ENCODE measurements around the gene NAIF1. TPM values are rescaled to one million over a fixed set of nuclear protein-coding genes. Genes with fewer than 3 reads are reported as not detected.
"Not testable (repeated sequence)": the region's sequence is repeated elsewhere in the genome, so short reads cannot be mapped to it uniquely, and the experiment has no call there.

Gene NAIF1
- total RNA-seq, 4 donors from 2014 or later: 6.3 to 8.8 (median 7.8) TPM

DNA sequence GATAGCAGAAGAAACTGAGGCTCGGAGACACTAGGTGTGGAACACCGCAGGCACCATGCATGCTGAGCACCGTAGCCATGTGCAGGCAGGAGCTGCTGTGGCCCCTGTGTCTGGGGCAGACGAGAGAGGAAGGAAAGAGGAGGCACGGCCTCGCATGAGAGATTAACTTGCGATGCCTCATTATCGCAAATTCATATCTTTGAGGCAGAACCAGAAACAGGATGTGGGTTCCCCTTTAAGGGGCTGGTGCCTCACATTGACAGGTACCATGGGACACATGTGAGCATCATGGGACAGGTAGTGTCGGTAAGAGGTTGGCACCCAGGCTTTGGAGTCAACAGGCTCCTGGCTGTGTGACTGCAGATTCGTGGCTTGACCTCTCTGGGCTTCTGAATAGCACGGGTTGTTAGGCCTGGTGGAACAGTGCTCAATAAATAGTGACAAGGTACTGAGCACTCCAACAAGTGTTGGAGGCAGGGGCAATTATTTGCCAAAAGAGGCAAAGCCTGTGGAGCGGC, 40.8 kb downstream of the NAIF1 start:
- Histone ChIP-seq H3K27ac (peak overlapping the region; percentile 64 to 81 (median 72)), H3K4me1 (peaks cover 0 to 30% (median 2%) of the 10 kb centered on the region in 3 donors), H3K4me3 (no peak overlapping the region), H3K9me3 (no peaks in the 10 kb centered on the region), H3K36me3 (no peaks in the 10 kb centered on the region), H3K27me3 (no peaks in the 10 kb centered on the region)
- WGBS, 2 donors: 78 to 82% methylated on average over 10 to 12 of the region's 12 CpGs
- intact Hi-C loops (cut with DNase I): no loop called here
- TF ChIP-seq, protein P1, sequence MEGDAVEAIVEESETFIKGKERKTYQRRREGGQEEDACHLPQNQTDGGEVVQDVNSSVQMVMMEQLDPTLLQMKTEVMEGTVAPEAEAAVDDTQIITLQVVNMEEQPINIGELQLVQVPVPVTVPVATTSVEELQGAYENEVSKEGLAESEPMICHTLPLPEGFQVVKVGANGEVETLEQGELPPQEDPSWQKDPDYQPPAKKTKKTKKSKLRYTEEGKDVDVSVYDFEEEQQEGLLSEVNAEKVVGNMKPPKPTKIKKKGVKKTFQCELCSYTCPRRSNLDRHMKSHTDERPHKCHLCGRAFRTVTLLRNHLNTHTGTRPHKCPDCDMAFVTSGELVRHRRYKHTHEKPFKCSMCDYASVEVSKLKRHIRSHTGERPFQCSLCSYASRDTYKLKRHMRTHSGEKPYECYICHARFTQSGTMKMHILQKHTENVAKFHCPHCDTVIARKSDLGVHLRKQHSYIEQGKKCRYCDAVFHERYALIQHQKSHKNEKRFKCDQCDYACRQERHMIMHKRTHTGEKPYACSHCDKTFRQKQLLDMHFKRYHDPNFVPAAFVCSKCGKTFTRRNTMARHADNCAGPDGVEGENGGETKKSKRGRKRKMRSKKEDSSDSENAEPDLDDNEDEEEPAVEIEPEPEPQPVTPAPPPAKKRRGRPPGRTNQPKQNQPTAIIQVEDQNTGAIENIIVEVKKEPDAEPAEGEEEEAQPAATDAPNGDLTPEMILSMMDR (IDR thresholded peaks at IDR 0.05): no peak
- TF ChIP-seq POLR2A (IDR thresholded peaks at IDR 0.05): peak in 1 of 4 donors; percentile 52
- peak; percentile 45 for DNase-seq

DNA sequence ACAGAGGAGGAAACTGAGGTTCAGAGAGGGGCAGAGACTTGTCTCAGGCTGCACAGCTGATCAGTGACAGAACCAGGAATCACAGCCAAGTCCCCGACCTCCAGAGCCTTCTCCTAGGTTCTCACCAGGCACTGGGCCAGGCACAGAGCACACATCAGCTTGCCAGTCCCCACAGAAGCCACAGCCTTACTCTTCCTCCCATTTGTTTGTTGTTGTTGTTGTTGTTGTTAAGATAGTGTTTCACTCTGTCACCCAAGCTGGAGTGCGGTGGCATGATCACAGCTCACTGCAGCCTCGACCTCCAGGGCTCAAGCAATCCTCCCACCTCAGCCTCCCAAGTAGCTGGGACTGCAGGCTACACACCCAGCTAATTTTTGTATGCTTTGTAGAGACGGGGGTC, 41.4 kb downstream of the NAIF1 start:
- intact Hi-C loops (cut with DNase I): no loop called here
- Histone ChIP-seq H3K36me3 (no peaks in the 10 kb centered on the region), H3K27me3 (no peaks in the 10 kb centered on the region), H3K27ac (peak overlapping the region in 2 of 4 donors; percentile 61 to 81), H3K4me3 (no peak overlapping the region), H3K4me1 (peaks cover 0 to 30% (median 2%) of the 10 kb centered on the region in 3 donors), H3K9me3 (no peaks in the 10 kb centered on the region)
- TF ChIP-seq, protein P1 (IDR thresholded peaks at IDR 0.05): no peak
- no peak for TF ChIP-seq POLR2A (IDR thresholded peaks at IDR 0.05)
- 31 to 70% methylated on average over 2 to 3 of the region's 4 CpGs for WGBS, 2 donors
- DNase-seq: no peak

DNA sequence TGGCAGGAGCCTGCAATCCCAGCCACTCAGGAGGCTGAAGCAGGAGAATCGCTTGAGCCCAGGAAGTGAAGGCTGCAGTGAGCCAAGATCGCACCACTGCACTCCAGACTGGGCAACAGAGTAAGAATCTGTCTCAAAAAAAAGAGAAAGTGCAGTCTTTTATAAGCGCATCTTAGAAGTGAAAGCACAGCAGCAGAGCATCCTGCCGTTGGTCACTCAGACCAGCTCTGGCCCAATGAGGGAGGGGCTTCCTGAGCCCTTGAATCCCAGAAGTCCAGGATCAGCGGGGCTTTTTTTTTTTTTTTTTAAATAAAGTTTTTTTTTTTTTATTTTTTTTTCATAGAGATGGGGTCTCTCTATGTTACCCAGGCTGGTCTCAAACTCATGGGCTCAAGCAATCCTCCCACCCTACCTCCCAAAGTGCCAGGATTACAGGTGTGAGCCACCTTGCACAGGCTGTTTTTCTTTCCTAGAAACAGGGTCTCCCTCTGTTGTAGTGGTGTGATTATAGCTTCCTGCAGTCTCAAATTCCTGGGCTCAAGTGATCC, 42.3 kb downstream of the NAIF1 start:
- no peaks in the 10 kb centered on the region for H3K27me3 ChIP-seq
- H3K9me3 ChIP-seq: no peaks in the 10 kb centered on the region
- WGBS, 2 donors: 74 to 94% methylated on average over 4 to 5 of the region's 5 CpGs
- H3K4me1 ChIP-seq: peaks cover 0 to 30% (median 2%) of the 10 kb centered on the region in 3 donors
- no peak for DNase-seq
- H3K36me3 ChIP-seq: no peaks in the 10 kb centered on the region
- no peak overlapping the region for H3K27ac ChIP-seq
- TF ChIP-seq, protein P1 (IDR thresholded peaks at IDR 0.05): no peak
- no peak for TF ChIP-seq POLR2A (IDR thresholded peaks at IDR 0.05)
- H3K4me3 ChIP-seq: no peak overlapping the region
- intact Hi-C loops (cut with DNase I): no loop called here

DNA sequence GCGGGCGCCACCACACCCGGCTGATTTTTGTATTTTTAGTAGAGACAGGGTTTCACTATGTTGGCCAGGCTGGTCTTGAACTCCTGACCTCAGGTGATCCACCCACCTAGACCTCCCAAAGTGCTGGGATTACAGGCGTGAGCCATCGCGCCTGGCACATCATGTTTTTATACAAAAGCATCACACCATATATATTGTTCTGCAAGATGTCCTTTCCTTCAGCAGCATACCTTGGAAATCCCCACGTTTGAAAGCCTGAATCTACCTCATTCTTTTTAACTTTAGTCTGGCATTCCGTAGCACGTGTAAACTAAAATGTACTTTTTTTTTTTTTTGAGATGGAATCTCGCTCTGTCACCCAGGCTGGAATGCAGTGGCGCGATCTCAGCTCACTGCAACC, 43.4 kb downstream of the NAIF1 start:
- peaks cover 0 to 30% (median 2%) of the 10 kb centered on the region in 3 donors for H3K4me1 ChIP-seq
- H3K9me3 ChIP-seq; H3K27ac ChIP-seq; H3K36me3 ChIP-seq; intact Hi-C loops (cut with DNase I); H3K4me3 ChIP-seq; H3K27me3 ChIP-seq; DNase-seq: not testable (repeated sequence)
- WGBS, 2 donors: 36 to 55% methylated on average over 12 of the region's 12 CpGs

GRCh38 chr9:128022886-128023285, 44.2 kb downstream of the NAIF1 start:
- whole genome bisulfite sequencing, 2 donors: 64 to 65% methylated on average over 1 to 2 of the region's 2 CpGs
- no peak for DNase-seq
- intact Hi-C loops (cut with DNase I): no loop called here
- no peaks in the 10 kb centered on the region for H3K36me3 ChIP-seq
- peaks cover 0 to 30% (median 2%) of the 10 kb centered on the region in 3 donors for H3K4me1 ChIP-seq
- no peaks in the 10 kb centered on the region for H3K9me3 ChIP-seq
- no peaks in the 10 kb centered on the region for H3K27me3 ChIP-seq
- H3K27ac ChIP-seq: peak overlapping the region in 1 of 4 donors; percentile 3
- TF ChIP-seq, protein P1 (IDR thresholded peaks at IDR 0.05): no peak
- no peak for TF ChIP-seq POLR2A (IDR thresholded peaks at IDR 0.05)
- no peak overlapping the region for H3K4me3 ChIP-seq
